H1 (cell line): ENCODE results near the gene KIF4A.

ENCODE experiments used
- CEBPB ChIP-seq: IDR thresholded peaks from 2 replicates; pipeline ENCODE4 v1.6.1; 2012; ENCODE audit warnings: low read depth, low read length
- CHD1 ChIP-seq: IDR thresholded peaks from 2 replicates; pipeline ENCODE4 v1.6.1; 2012; ENCODE audit warnings: low read depth, low read length, improper control_type of control experiment
- CREB1 ChIP-seq: IDR thresholded peaks from 2 replicates; pipeline ENCODE4 v1.6.1; 2012; ENCODE audit warnings: inconsistent platforms
- GABPA ChIP-seq: IDR thresholded peaks from 2 replicates; pipeline ENCODE4 v1.6.1; 2011; ENCODE audit warnings: mild to moderate bottlenecking, low read length, moderate library complexity, borderline replicate concordance; ENCODE audit not compliant: insufficient read depth
- GTF2F1 ChIP-seq: IDR thresholded peaks from 2 replicates; pipeline ENCODE4 v1.6.1; 2012; ENCODE audit warnings: low read depth, low read length, improper control_type of control experiment, borderline replicate concordance
- JUND ChIP-seq: IDR thresholded peaks from 2 replicates; pipeline ENCODE4 v1.6.1; 2011; ENCODE audit warnings: mild to moderate bottlenecking, improper control_type of control experiment, low read length
- NANOG ChIP-seq: IDR thresholded peaks from 2 replicates; pipeline ENCODE4 v1.6.1; 2011; ENCODE audit warnings: low read length, low read depth, mild to moderate bottlenecking, inconsistent platforms; ENCODE audit not compliant: insufficient read depth, poor library complexity, severe bottlenecking
- POLR2AphosphoS5 ChIP-seq: IDR thresholded peaks from 2 replicates; pipeline ENCODE4 v1.6.1; 2011; ENCODE audit warnings: low read depth, low read length
- SIX5 ChIP-seq: IDR thresholded peaks from 2 replicates; pipeline ENCODE4 v1.6.1; 2011; ENCODE audit warnings: mild to moderate bottlenecking, low read depth, low read length
- TCF12 ChIP-seq: IDR thresholded peaks from 2 replicates; pipeline ENCODE4 v1.6.1; 2011; ENCODE audit warnings: low read depth, mild to moderate bottlenecking, low read length
- YY1 ChIP-seq: IDR thresholded peaks from 2 replicates; pipeline ENCODE4 v1.6.1; 2011; ENCODE audit warnings: low read depth, mild to moderate bottlenecking, low read length
- TF ChIP-seq, protein P1 (sequence below): IDR thresholded peaks from 2 replicates; pipeline ENCODE4 v1.6.1; 2012; ENCODE audit warnings: inconsistent platforms
- TF ChIP-seq, protein P2 (sequence below), 3 experiments: IDR thresholded peaks; 1 replicate in 2 of 3; 2 replicates in 1 of 3; pipeline versions ENCODE4 v1.5.1 to v1.6.1; 2011; ENCODE audit warnings: low read length in 3 of 3, mild to moderate bottlenecking in 3 of 3, inconsistent platforms in 2 of 3, low read depth in 1 of 3, moderate library complexity in 1 of 3; ENCODE audit not compliant: insufficient read depth in 1 of 3; ENCODE audit errors: control extremely low read depth in 1 of 3

DNA sequence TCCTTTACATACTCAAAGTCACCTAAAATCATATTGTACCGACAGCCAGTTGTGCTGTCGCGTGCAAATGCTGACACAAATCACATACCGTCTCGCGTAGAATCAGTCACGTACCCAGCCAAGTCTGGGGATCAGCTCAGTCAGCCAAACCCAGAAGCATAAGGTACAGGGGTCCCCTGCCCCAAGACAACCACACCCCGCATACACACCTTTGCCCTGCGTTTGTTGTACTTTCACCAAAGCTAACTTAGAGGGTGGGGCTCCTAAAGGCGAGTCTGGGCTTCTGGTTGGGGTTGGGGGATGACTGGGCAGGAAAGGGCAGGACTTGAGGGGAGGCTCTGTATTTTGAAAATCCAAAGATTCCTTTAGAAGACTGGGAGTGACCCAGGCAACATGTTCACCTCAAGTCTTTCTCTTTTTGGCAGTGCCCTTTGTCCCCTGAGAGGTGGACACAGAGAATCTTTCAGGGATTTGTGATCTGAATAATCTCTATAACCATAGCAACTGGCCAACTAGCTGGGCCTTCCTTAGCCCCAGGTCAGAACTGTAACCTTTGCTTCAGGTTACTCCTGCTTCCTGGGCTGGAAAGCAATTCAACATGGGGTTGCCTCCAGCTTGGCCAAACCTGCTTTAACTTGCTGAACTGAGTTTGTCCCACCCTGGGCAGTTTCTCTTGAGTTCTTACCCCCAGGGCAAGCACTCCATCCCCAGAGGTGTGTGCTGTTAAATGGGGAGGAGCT, 134.2 kb downstream of the KIF4A start:
- TF ChIP-seq JUND, result no peak
- TF ChIP-seq, protein P1, sequence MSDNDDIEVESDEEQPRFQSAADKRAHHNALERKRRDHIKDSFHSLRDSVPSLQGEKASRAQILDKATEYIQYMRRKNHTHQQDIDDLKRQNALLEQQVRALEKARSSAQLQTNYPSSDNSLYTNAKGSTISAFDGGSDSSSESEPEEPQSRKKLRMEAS, result no peak
- TF ChIP-seq CEBPB, result no peak
- TF ChIP-seq, protein P2, sequence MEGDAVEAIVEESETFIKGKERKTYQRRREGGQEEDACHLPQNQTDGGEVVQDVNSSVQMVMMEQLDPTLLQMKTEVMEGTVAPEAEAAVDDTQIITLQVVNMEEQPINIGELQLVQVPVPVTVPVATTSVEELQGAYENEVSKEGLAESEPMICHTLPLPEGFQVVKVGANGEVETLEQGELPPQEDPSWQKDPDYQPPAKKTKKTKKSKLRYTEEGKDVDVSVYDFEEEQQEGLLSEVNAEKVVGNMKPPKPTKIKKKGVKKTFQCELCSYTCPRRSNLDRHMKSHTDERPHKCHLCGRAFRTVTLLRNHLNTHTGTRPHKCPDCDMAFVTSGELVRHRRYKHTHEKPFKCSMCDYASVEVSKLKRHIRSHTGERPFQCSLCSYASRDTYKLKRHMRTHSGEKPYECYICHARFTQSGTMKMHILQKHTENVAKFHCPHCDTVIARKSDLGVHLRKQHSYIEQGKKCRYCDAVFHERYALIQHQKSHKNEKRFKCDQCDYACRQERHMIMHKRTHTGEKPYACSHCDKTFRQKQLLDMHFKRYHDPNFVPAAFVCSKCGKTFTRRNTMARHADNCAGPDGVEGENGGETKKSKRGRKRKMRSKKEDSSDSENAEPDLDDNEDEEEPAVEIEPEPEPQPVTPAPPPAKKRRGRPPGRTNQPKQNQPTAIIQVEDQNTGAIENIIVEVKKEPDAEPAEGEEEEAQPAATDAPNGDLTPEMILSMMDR (IDR thresholded peaks at IDR 0.05; ENCODE audit: control extremely low read depth in 1 of 3, insufficient read depth in 1 of 3, low read depth in 1 of 3, low read length in 3 of 3), result no peak
- no peak for TF ChIP-seq CHD1
- no peak for TF ChIP-seq NANOG
- TF ChIP-seq SIX5, result no peak
- no peak for TF ChIP-seq POLR2AphosphoS5
- no peak for TF ChIP-seq GABPA
- TF ChIP-seq TCF12, result no peak
- TF ChIP-seq CREB1, result no peak
- no peak for TF ChIP-seq YY1
- TF ChIP-seq GTF2F1, result no peak
